Stimulated activated naive CD8-positive, alpha-beta T cell treated with anti-CD3 and anti-CD28 coated beads, Interleukin-15, amount 100 ng/mL, for 72 hours (primary cell): ENCODE results near the gene PIAS4.
A peak's percentile ranks its signal among the peaks of the same experiment; 100 is the strongest.

Source experiments
- ATAC-seq: fragments of 150-1000 bp; cut with Tn5 transposase; 2 replicates; pipeline ENCODE4 v1.10.0; 2021; ENCODE audit warnings: mild to moderate bottlenecking, moderate library complexity
- DNase-seq, 2 donors: peaks; one replicate each; pipeline ENCODE4 v3.0.0; 2021 to 2022
- H3K27ac Mint-ChIP-seq, 2 donors: one replicate each; pipeline ENCODE4 v1.8.0; 2022; ENCODE audit warnings: mild to moderate bottlenecking in 2 of 2, mixed read lengths in 2 of 2, moderate library complexity in 2 of 2
- H3K27me3 Mint-ChIP-seq: one replicate; pipeline ENCODE4 v1.8.0; 2022; ENCODE audit warnings: mixed read lengths
- H3K4me1 Mint-ChIP-seq: one replicate; pipeline ENCODE4 v1.8.0; 2022; ENCODE audit warnings: mild to moderate bottlenecking, mixed read lengths
- H3K4me3 Mint-ChIP-seq, 2 donors: one replicate each; pipeline ENCODE4 v1.8.0; 2022; ENCODE audit warnings: mild to moderate bottlenecking in 2 of 2, mixed read lengths in 2 of 2, moderate library complexity in 1 of 2
- H3K9me3 Mint-ChIP-seq, 2 donors: one replicate each; pipeline ENCODE4 v1.8.0; 2022; ENCODE audit warnings: mixed read lengths in 2 of 2

Gene PIAS4

DNA sequence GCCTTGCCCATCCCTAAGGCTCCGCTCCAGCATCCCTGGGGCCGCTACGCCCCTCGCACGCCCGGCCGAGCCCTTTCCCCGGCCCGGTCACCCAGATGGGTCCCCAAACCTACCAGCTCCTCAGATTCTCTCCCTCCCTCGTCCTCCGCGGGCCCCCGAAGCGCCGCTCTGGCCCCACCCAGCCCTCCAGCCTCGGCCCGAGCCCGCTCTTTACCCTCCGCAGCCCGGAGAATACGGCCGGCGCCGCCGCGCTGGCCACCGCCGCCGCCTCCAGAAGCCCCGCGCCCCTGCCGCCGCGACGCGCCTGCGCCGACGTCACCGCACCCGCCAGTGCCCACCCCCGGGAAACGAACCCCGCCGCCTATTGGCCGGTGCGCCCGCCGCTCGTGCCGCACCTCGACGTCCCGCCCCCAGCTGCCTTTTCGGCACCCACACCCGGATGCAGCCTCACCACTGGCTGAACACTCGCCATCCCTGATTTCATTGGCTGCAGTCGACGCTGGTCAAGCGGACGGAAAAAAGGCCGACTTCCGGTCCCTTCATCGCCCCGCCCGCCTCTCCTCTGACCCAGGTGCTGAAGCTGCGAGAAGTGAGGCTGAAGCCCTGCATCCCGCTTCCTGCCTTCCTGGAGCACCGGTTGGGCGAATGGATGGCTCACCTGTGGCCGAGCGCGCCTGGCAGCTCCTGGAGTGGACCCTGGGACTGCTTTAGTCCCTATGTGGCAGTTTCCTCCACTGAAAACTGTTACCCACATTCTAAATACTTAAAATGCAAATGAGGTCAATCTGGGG lies 36.5 kb upstream of the PIAS4 start, which contains the start of gene DAPK3:
Gene DAPK3, minus strand, starts transcription at position 292 of the 791 bp plus-strand sequence. CDS start 1,364 bp downstream, outside the sequence.
- no peaks in the 10 kb centered on the region for H3K9me3 Mint-ChIP-seq
- peak; percentile 93 to 95 for DNase-seq
- no peaks in the 10 kb centered on the region for H3K27me3 Mint-ChIP-seq
- peak within 1 kb of the TSS; percentile 89 for H3K4me3 Mint-ChIP-seq
- H3K27ac Mint-ChIP-seq = peak within 1 kb of the TSS; percentile 93 to 94
- ATAC-seq = peak; percentile 93
- H3K4me1 Mint-ChIP-seq = peaks cover 32% of the 10 kb centered on the region

DNA sequence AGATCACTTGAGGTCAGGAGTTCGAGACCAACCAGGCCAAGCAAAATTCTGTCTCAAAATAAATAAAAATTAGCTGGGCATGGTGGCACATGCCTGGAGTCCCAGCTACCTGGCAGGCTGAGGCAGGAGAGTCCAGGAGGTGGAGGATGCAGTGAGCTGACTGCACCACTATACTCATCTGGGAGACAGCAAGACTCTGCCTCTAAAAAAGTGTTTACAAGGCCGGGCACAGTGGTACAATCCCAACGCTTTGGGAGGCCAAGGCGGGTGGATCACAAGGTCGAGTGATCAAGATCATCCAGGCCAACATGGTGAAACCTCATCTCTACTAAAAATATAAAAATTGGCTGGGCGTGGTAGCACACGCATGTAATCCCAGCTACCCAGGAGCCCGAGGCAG lies 32.4 kb upstream of the PIAS4 start:
- H3K9me3 Mint-ChIP-seq = no peaks in the 10 kb centered on the region

DNA sequence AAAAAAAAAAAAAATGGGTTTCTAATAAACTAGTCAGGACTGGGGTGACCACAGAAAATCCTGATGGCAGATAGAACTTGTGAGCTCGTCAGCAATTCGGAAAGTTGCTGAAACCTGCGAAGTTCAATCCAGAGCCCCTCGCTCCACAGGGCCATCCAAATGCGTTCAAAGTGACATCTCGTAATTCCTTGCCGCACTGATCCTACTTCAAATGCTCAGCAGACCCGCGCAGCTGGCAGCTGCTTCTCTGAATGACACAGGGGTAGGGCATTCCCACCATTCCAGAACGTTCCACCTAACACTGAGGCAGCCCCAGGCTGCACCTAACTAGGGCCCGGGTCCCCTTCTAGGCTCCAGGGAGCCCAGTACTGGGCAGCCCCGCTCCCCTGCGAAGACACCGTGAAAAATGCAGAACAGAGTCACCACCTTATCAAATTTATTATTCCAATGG lies 31.9 kb upstream of the PIAS4 start:
- H3K4me3 Mint-ChIP-seq = no peak overlapping the region
- ATAC-seq (no peak), DNase-seq (peak in 1 of 2 donors; percentile 13)
- H3K9me3 Mint-ChIP-seq = no peaks in the 10 kb centered on the region
- peaks cover 38% of the 10 kb centered on the region for H3K4me1 Mint-ChIP-seq
- H3K27me3 Mint-ChIP-seq = no peaks in the 10 kb centered on the region
- H3K27ac Mint-ChIP-seq = peak overlapping the region in 1 of 2 donors; percentile 86

More for the DNA sequence above, 32.4 kb upstream of the PIAS4 start:
- no peak overlapping the region for H3K27ac Mint-ChIP-seq
- ATAC-seq (no peak), DNase-seq (no peak)
- no peak overlapping the region for H3K4me3 Mint-ChIP-seq
- H3K27me3 Mint-ChIP-seq = no peaks in the 10 kb centered on the region
- peaks cover 41% of the 10 kb centered on the region for H3K4me1 Mint-ChIP-seq

DNA sequence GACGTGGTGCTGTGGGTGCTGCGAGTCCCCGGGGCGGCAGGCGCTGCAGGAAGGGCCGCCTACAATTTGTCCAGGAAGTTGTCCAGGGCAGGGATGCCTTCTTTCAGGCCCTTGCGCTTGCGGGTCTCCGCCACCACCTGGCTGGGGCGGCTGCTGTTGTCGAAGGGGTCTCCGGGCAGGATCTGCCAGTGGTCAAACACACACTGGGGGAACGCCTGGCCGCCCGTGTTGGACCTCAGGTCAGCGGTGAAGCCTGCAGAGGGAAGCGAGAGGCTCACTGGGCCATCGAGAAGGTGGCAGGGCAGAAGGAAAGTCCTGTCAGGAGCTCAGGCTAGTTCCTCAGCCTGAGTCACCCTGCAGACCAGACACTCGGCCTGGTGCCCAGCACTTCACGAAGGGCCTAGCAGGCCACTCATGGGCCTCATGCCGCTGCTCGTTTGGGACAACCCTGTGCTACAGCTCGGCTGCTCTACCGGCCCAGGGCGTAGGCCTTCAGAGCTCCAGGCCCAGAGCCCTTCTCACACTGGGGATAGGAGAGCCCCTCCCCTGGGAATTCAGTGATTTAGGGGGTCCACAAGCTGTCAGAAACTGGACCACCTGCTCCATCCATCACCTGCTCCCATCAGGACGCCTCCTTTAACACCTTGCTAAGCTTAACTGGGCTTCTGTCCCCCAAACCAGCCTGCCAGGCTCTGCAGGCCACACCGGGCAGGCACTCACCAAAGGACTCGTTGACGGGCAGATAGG lies 30.9 kb upstream of the PIAS4 start:
- no peaks in the 10 kb centered on the region for H3K27me3 Mint-ChIP-seq
- H3K4me3 Mint-ChIP-seq = peak overlapping the region in 1 of 2 donors; percentile 24
- no peaks in the 10 kb centered on the region for H3K9me3 Mint-ChIP-seq
- peak; percentile 2 for ATAC-seq
- peak in 1 of 2 donors; percentile 24 for DNase-seq
- peaks cover 42% of the 10 kb centered on the region for H3K4me1 Mint-ChIP-seq
- peak overlapping the region in 1 of 2 donors; percentile 96 for H3K27ac Mint-ChIP-seq

DNA sequence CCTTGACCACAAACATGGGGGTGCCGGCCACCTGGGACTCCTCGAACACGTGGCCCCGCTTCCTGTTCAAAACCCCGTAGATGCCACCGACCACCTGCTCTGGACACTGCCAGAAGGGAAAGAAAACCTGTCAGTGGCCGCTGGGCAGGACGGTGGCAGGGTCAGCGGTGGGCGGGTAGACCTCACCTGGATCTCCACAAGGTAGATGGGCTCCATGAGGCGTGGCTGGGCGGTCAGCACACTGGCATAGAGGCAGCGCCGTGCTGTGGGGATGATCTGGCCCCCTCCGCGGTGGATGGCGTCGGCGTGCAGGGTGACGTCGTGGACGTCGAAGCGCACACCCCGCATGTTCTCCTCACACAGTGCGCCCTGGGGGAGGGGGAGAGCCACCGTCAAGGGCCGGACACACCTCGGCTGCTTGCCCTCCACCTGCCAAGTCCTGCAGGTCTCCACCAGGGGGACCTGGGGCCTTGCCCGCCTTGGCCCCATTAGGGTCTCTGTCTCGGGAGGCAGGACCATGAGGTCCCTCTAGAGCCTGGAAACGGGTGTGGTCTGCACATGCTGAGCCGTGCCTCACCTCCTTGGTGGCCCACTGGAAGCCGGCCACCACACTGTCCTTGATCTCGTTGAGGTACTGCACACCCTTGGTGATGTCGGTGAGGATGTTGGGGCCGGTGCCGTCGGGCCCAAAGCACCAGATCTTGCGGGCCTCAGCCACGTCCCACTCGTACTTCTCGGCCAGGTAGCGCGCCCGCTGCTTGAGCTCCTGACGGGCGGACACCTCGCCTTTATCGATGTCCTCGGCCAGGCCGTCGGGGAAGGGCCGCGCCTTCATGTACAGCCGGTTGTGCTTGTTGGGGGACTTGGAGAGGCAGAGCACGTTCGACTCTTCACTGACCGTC lies 30.0 kb upstream of the PIAS4 start:
- Mint-ChIP-seq H3K4me3 (peak overlapping the region in 1 of 2 donors; percentile 26), H3K4me1 (peaks cover 51% of the 10 kb centered on the region), H3K9me3 (no peaks in the 10 kb centered on the region), H3K27me3 (no peaks in the 10 kb centered on the region), H3K27ac (peak overlapping the region in 1 of 2 donors; percentile 96)
- ATAC-seq (peak; percentile 13), DNase-seq (peak in 1 of 2 donors; percentile 23)

DNA sequence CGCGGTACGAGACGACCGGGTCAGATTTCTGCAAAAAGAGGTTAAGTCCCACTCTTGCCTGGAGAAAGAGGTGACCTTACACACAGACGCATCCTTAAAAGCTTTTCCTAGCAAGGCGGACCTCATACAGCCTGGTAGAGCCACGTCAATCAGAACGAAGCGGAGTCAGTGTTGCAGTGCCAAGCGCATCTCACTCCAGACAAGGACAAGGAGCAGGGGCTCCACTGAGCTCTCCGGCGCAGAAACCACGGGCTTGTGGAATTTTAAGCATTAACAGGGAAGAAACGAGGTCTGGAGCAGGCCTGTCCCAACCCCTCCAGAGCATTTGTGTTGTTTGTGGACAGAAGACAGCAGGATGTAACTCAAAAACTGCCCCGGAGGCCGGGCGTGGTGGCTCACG lies 29.4 kb upstream of the PIAS4 start:
- no peak for DNase-seq
- Mint-ChIP-seq H3K27ac (peak overlapping the region in 1 of 2 donors; percentile 85), H3K9me3 (no peaks in the 10 kb centered on the region), H3K4me3 (peak overlapping the region; percentile 26 to 35), H3K27me3 (no peaks in the 10 kb centered on the region), H3K4me1 (peaks cover 57% of the 10 kb centered on the region)
- no peak for ATAC-seq

DNA sequence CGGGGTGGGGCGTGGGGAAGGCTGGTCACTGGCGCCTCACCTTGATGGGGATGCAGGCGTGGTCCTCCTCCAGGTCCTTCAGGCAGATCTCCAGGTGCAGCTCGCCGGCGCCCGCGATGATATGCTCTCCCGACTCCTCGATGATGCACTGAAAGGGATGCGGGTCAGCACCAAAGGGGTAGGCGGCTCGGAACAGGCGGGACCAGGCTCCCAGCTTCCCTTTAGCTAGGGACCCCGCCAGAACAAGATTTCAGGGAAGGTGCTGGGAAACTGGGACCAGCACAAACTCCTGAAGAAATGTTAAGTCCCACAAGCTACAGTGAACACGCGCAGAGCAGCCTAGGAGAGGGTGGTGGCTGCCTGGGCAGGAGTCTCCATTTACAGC lies 28.3 kb upstream of the PIAS4 start:
- no peaks in the 10 kb centered on the region for H3K27me3 Mint-ChIP-seq
- H3K4me1 Mint-ChIP-seq = peaks cover 68% of the 10 kb centered on the region
- no peak overlapping the region for H3K4me3 Mint-ChIP-seq
- peak overlapping the region in 1 of 2 donors; percentile 93 for H3K27ac Mint-ChIP-seq
- no peak for DNase-seq
- no peaks in the 10 kb centered on the region for H3K9me3 Mint-ChIP-seq
- ATAC-seq = no peak

DNA sequence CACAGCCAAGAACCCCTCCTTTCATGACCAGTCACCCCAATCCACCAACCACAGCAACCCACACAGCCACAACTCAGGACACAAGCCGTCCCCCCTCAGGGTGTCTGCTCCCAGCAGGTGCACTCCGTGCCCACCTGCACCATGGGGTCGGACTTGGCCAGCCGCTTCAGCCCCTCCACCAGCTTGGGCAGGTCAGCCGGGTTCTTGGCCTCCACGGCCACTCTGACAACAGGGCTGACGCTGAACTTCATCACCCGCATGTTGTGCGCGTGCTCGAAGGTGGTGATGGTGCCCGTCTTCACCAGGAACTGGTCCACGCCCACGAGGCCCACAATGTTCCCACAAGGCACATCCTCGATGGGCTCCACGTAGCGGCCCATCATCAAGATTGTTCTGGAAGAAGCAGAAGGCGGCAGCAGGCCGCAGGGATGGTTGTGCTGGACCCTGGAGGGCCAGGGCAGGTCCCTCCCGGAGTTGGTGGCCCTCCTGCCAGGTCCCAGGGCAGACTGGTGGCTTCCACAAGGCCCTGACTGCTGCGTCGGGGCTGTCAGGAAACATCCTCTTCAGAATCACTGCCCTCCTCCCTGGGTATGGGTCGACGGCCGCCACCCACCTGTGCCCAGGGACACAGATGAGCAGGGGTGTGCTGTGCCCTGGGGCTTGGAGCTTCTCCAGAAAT lies 27.7 kb upstream of the PIAS4 start:
- DNase-seq (peak in 1 of 2 donors; percentile 20), ATAC-seq (no peak)
- peak overlapping the region in 1 of 2 donors; percentile 39 for H3K4me3 Mint-ChIP-seq
- peak overlapping the region in 1 of 2 donors; percentile 93 for H3K27ac Mint-ChIP-seq
- H3K27me3 Mint-ChIP-seq = no peaks in the 10 kb centered on the region
- no peaks in the 10 kb centered on the region for H3K9me3 Mint-ChIP-seq
- peaks cover 72% of the 10 kb centered on the region for H3K4me1 Mint-ChIP-seq

DNA sequence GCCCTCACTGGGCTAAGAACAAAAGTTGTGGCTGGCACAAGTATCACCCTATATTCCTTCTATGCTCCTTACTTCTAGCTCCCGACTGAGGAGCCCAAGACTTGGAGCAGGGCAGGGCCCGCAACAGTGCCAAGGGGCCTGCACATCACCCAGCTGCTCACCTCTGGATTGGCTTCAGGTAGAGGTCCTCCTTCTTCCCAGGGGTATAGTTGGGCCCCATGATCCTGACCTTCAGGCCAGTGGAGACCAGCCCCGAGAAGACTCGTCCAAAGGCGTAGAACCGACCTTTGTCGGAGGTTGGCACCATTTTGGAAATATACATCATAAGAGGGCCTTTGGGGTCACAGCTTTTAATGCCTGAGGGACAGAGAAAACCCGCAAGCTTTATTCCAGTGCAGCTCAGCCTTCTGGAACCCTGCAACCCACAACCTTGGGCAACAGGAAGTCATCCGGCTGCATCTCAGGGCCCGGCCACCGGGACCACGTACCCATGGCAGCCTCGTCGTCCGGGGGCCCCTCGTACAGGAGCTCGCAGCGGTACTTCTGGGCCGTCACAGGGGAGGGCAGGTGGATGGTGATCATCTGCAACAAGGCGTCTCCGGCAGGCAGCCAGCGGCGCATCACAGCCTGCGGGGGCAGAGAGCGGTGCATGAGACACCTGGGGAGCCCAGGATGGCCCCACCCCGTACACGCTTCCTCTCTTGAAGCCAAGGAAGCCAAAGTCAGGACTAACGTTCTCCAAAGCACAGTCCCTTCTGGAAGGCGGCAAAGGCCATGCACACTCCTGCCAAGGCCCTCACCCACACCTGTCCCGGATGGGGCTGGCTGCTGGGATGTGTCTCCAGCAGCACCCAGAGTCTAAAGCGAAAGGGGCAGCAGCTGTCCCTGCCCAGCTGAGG lies 26.9 kb upstream of the PIAS4 start:
- ATAC-seq (no peak), DNase-seq (peak in 1 of 2 donors; percentile 19)
- peak overlapping the region in 1 of 2 donors; percentile 93 for H3K27ac Mint-ChIP-seq
- H3K4me3 Mint-ChIP-seq = peak overlapping the region in 1 of 2 donors; percentile 41
- H3K4me1 Mint-ChIP-seq = peaks cover 79% of the 10 kb centered on the region
- H3K27me3 Mint-ChIP-seq = no peaks in the 10 kb centered on the region
- H3K9me3 Mint-ChIP-seq = no peaks in the 10 kb centered on the region

DNA sequence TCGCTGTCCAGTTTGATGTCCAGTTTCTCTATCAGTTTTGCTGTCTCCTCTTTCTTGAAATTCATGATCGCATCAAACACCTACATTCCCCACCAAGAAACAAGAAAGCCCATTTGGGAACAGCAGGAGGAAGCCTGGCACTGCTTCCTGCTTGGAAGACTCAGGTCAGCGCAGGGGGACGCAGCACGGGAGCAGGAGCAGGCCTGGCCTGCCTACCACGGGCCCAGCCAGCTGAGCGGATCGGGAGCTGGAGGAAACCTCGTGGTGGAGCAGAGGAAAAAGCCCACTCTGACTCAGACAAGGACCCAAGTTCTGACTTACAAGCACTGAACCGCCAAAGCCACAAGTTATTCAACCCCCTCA lies 26.2 kb upstream of the PIAS4 start:
- H3K4me1 Mint-ChIP-seq = peaks cover 85% of the 10 kb centered on the region
- peak overlapping the region in 1 of 2 donors; percentile 83 for H3K27ac Mint-ChIP-seq
- no peaks in the 10 kb centered on the region for H3K9me3 Mint-ChIP-seq
- no peak for ATAC-seq
- peak overlapping the region in 1 of 2 donors; percentile 45 for H3K4me3 Mint-ChIP-seq
- H3K27me3 Mint-ChIP-seq = no peaks in the 10 kb centered on the region
- DNase-seq = no peak

DNA sequence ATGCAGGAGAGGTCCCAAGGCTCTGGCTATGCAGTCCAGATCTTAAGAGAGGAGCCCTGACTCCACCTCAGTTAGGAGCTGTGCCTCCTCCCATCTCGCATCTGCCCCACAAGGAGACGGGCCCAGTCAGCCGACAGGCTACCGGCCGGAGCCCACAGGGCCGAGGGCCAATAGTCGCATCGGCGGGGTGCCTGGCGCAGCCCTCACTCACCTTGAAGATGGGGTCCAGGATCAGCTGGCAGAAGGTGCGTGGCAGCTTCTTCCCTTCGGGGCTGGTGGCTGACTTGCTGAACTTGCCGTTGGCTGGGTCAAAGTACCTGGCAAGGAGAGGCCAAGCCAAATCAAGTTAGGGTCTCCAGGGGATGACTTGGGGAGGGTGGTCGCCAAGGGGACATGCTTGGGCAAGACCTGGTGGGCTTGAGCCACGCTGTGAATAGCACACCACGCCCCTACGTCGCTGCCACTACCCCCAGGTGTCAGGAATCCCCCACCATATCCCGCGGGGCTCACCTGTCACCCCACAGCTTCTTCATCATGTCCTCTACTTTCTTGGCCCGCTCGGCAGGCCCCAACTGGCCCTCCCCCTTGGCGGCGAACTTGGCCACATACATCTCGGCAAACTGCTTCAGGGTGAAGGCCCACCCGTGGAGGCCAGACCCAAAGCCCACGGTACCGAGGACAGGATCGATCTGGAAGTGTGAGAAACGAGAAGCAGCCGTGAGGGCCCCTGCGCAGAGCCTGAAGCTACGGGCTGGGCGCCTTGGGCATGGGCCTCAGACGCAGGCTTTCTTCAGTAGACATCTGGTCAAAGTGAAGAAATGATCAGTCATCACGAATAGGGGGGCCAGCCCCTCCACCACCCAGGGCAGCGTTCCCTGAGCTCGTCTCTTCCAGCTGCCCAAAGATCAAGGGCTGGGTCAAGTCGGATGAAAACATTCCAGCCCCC lies 25.5 kb upstream of the PIAS4 start:
- H3K4me1 Mint-ChIP-seq = peaks cover 88% of the 10 kb centered on the region
- DNase-seq (no peak), ATAC-seq (no peak)
- peak overlapping the region in 1 of 2 donors; percentile 99 for H3K27ac Mint-ChIP-seq
- no peaks in the 10 kb centered on the region for H3K27me3 Mint-ChIP-seq
- H3K4me3 Mint-ChIP-seq = peak overlapping the region; percentile 93 to 98
- no peaks in the 10 kb centered on the region for H3K9me3 Mint-ChIP-seq

DNA sequence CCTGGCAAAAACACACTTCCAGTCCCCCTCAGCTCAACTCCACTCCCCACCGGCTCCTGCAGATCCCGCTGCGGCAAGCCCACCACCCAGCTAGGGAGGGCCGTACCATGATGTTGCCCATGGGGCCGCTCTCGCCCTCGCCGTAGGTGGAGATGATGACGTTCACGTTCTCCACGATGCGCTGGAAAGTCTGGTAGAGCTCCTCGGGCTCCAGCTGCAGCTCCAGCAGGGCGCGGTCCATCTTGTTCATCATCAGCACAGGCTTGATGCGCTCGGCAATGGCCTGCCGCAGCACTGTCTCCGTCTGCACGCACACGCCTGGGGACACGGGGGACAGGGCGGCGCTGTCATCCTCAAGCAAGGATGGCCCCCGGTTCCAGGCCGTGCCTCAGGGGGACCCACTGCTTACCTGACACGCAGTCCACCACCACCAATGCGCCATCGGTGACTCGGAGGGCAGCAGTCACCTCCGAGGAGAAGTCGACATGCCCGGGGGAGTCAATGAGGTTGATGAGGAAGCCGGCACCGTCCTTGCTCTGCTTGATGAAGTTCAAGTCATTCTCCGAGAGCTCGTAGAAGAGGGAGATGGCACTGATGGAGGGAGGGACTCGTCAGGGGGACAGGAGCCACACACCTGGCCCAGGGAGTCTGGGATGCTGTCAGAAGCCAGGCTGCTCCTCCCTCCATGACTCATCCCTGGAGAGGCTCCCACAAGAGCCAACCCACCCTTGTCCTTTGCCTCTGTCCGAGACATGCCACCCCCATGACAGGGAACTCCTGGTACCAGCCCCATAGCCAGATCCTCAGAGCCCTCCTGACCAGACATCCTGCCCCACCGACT lies 24.6 kb upstream of the PIAS4 start:
- no peaks in the 10 kb centered on the region for H3K27me3 Mint-ChIP-seq
- peaks cover 87% of the 10 kb centered on the region for H3K4me1 Mint-ChIP-seq
- DNase-seq (peak in 1 of 2 donors; percentile 9), ATAC-seq (no peak)
- peak overlapping the region; percentile 93 to 98 for H3K4me3 Mint-ChIP-seq
- H3K27ac Mint-ChIP-seq = peak overlapping the region; percentile 52 to 99
- no peaks in the 10 kb centered on the region for H3K9me3 Mint-ChIP-seq
